COLO829 (cell line): ENCODE data around the gene FRAS1.

Experiments used
- DNase-seq: peaks from one replicate; pipeline ENCODE4 v3.0.0; 2012; ENCODE audit warnings: low spot score

Gene FRAS1

GRCh38 chr4:78584863-78585547 lies 527.9 kb downstream of the FRAS1 start:
- no peak for DNase-seq

GRCh38 chr4:78585633-78586032 lies 528.5 kb downstream of the FRAS1 start:
- no peak for DNase-seq

GRCh38 chr4:78588894-78589545 lies 531.9 kb downstream of the FRAS1 start:
- no peak for DNase-seq

GRCh38 chr4:78591404-78591803 lies 534.3 kb downstream of the FRAS1 start:
- no peak for DNase-seq

- no peak for DNase-seq
Measured at GRCh38 chr4:78592088-78592783, 535.1 kb downstream of the FRAS1 start.
